ENCODE measurements around the gene PTPN5. TPM values are rescaled to one million over a fixed set of nuclear protein-coding genes. Genes with fewer than 3 reads are reported as not detected.
"Not testable (repeated sequence)": the region's sequence is repeated elsewhere in the genome, so short reads cannot be mapped to it uniquely, and the experiment has no call there.

Gene PTPN5
- total RNA-seq, 2 experiments from 2014 or later: not detected

DNA sequence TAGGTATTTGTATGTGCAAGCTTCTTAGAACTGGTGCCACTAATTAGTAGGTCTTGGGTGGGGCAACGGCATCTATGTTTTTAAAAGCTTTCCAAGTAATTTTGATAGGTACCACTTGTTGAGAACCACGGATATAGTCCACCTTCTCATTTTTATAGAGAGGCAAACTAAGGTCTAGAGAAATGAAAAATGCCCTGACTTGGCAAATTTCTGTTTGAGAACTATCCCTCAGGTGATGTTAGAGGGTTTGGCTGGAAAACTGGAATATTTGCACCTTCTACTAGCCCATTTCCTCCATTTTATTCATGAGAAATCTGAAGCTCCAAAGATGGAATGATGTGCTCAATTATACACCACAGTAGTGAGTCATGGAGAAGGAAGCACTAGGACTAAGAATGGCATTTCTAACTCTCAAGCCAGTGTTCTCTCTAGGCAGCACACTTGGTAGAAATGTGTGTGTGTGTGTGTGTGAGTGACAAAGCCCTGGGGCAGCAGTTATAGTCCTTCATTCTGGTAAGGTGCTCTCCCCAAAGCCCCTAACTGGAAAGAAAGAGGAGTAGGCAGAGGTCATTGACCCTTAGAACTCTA, 94.9 kb downstream of the PTPN5 start:
- H3K4me3 Mint-ChIP-seq: no peak overlapping the region
- no peak overlapping the region for H3K27ac Mint-ChIP-seq
- no peak for DNase-seq
- TF ChIP-seq, protein P1, sequence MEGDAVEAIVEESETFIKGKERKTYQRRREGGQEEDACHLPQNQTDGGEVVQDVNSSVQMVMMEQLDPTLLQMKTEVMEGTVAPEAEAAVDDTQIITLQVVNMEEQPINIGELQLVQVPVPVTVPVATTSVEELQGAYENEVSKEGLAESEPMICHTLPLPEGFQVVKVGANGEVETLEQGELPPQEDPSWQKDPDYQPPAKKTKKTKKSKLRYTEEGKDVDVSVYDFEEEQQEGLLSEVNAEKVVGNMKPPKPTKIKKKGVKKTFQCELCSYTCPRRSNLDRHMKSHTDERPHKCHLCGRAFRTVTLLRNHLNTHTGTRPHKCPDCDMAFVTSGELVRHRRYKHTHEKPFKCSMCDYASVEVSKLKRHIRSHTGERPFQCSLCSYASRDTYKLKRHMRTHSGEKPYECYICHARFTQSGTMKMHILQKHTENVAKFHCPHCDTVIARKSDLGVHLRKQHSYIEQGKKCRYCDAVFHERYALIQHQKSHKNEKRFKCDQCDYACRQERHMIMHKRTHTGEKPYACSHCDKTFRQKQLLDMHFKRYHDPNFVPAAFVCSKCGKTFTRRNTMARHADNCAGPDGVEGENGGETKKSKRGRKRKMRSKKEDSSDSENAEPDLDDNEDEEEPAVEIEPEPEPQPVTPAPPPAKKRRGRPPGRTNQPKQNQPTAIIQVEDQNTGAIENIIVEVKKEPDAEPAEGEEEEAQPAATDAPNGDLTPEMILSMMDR (IDR thresholded peaks at IDR 0.05): no peak
- POLR2A ChIA-PET: interaction anchor here (1.2 kb wide), 1 partner anchor 8 kb away, joined by 3 read pairs; no protein-coding TSS in a partner anchor
- no peaks in the 10 kb centered on the region for H3K27me3 Mint-ChIP-seq
- ATAC-seq: no peak
- H3K4me1 Mint-ChIP-seq (ENCODE audit: low read depth): peaks cover 13% of the 10 kb centered on the region
- no peaks in the 10 kb centered on the region for H3K36me3 Mint-ChIP-seq (ENCODE audit: low read depth)
- CTCF ChIA-PET: interaction anchor here (0.8 to 4.1 kb wide), 4 partner anchors 9 to 34 kb away, joined by 4 to 20 read pairs (median 6); no protein-coding TSS in a partner anchor
- H3K9me3 Mint-ChIP-seq: no peaks in the 10 kb centered on the region
- intact Hi-C loops (cut with micrococcal nuclease): no loop called here

DNA sequence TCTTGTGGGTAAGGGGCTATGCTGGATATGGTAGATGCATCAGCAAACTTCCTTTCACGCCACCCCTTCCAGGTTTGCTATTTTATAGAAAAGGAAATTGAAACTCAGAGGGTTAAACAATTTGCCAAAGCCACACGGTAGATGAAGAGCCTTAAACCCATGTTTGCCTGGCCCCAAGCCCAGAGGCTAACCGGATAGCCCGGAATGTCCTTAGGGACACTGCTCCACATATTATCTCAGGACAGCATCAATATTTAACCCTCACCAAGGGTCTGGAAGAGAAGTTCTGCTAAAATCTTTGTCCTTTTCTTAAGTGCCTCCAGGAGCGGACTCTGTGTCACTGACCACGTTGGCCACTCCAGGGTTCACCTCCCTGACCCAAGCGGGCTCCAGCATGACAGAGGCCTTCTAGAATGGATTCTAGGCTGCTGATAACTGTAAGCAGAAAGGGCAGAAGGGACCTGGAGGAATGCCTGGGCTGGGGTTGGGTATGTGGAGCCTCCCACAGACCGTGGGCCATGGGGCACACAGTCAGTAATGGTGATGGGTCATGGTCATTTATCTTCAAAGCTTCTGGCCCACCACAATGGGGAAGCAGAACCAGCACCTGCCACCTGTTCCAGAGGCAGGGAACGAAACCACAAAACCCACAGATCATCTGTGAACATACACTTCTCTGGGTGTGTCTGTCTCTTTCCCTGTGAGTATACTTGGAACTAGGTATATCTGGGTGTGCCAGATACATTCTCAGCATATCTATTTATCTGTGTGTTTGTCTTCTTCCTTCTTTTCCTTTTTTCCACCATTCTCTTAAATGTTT, 98.4 kb downstream of the PTPN5 start:
- Mint-ChIP-seq H3K27ac (no peak overlapping the region), H3K36me3 (ENCODE audit: low read depth) (no peaks in the 10 kb centered on the region), H3K27me3 (no peaks in the 10 kb centered on the region), H3K4me3 (no peak overlapping the region), H3K9me3 (no peaks in the 10 kb centered on the region), H3K4me1 (ENCODE audit: low read depth) (peaks cover 3% of the 10 kb centered on the region)
- TF ChIP-seq, protein P1 (IDR thresholded peaks at IDR 0.05): no peak
- ATAC-seq: no peak
- CTCF ChIA-PET: interaction anchor here (4.1 kb wide), 1 partner anchor 29 kb away, joined by 20 read pairs; no protein-coding TSS in a partner anchor
- intact Hi-C loops (cut with micrococcal nuclease): no loop called here
- DNase-seq: no peak
- POLR2A ChIA-PET: no interaction called here

DNA sequence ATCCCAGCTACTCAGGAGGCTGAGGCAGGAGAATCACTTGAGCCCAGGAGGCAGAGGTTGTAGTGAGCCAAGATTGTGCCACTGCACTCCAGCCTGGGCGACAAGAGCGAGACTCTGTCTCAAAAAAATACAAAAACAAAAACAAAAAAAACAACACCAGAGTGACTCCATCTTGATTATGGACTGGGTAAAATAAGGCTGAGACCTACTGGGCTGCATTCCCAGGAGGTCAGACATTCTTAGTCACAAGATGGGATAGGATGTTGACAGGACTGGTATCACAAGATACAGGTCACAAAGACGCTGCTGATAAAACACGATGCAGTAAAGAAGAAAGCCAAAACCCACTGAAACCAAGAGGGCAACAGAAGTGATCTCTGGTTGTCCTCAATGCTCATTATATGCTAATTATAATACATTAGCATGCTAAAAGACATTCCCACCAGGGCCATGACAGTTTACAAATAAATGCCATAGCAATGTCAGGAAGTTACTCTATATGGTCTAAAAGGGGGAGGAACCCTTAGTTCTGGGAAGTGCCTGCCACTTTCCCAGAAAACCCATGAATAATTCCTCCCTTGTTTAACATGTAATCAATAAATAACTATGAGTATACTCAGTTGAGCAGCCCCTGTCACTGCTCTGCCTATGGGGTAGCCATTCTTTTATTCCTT, 100.0 kb downstream of the PTPN5 start:
- H3K36me3 Mint-ChIP-seq (ENCODE audit: low read depth); H3K27ac Mint-ChIP-seq; DNase-seq; CTCF ChIA-PET; POLR2A ChIA-PET; H3K27me3 Mint-ChIP-seq; H3K4me3 Mint-ChIP-seq; H3K9me3 Mint-ChIP-seq; H3K4me1 Mint-ChIP-seq (ENCODE audit: low read depth); intact Hi-C loops (cut with micrococcal nuclease): not testable (repeated sequence)
- ATAC-seq: peak; percentile 34

DNA sequence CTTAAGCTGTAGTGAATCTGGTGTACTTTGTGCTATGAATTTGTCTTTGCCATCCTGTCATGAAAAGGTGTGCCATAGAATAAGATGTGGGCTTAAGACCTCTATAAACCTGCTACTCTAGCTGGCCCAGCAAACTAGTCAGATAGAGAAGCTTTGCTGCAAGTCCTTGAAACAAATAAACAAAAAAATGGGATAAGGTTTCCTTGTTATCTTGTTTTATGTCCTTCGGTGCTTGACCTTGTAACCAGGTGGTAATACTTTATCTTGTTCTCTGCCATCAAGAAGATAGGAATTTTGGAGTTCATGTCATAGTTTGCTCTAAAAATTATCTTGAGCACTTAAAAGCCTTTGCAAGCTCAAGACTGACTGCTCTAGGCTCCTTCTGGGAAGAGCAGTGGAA, 107.3 kb downstream of the PTPN5 start:
- Mint-ChIP-seq H3K4me3 (no peak overlapping the region), H3K27ac (no peak overlapping the region), H3K9me3 (no peaks in the 10 kb centered on the region), H3K27me3 (no peaks in the 10 kb centered on the region), H3K36me3 (ENCODE audit: low read depth) (no peaks in the 10 kb centered on the region), H3K4me1 (ENCODE audit: low read depth) (peaks cover 4% of the 10 kb centered on the region)
- DNase-seq: no peak
- no peak for ATAC-seq
- intact Hi-C loops (cut with micrococcal nuclease): no loop called here
- ChIA-PET CTCF (interaction anchor here (0.7 to 1.9 kb wide), 3 partner anchors 14 to 90 kb away, joined by 3 to 5 read pairs (median 3); partner anchors contain the start of gene TMEM86A), POLR2A (no interaction called here)
- TF ChIP-seq, protein P1 (IDR thresholded peaks at IDR 0.05): no peak

DNA sequence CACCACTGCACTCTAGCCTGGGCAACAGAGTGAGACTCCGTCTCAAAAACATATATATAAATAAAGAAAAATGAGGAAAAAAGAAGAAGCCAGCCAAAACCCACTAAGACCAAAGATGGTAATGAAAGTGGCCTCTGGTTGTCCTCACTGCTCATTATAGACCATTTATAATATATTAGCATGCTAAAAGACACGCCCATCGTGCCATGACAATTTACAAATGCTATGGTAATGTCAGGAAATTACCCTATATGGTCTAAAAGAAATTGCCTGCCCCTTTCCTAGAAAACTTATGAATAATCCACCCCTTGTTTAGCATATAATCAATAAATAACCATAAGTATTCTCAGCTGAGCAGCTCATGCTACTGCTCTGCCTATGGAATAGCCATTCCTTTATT, 109.1 kb downstream of the PTPN5 start:
- H3K4me3 Mint-ChIP-seq: no peak overlapping the region
- H3K9me3 Mint-ChIP-seq: no peaks in the 10 kb centered on the region
- POLR2A ChIA-PET: no interaction called here
- intact Hi-C loops (cut with micrococcal nuclease): no loop called here
- CTCF ChIA-PET: interaction anchor here (1.0 kb wide), 1 partner anchor 143 kb away, joined by 3 read pairs; no protein-coding TSS in a partner anchor
- no peaks in the 10 kb centered on the region for H3K27me3 Mint-ChIP-seq
- H3K36me3 Mint-ChIP-seq (ENCODE audit: low read depth): no peaks in the 10 kb centered on the region
- no peak overlapping the region for H3K27ac Mint-ChIP-seq
- TF ChIP-seq, protein P1 (IDR thresholded peaks at IDR 0.05): no peak
- ATAC-seq: no peak
- peaks cover 6% of the 10 kb centered on the region for H3K4me1 Mint-ChIP-seq (ENCODE audit: low read depth)
- no peak for DNase-seq

DNA sequence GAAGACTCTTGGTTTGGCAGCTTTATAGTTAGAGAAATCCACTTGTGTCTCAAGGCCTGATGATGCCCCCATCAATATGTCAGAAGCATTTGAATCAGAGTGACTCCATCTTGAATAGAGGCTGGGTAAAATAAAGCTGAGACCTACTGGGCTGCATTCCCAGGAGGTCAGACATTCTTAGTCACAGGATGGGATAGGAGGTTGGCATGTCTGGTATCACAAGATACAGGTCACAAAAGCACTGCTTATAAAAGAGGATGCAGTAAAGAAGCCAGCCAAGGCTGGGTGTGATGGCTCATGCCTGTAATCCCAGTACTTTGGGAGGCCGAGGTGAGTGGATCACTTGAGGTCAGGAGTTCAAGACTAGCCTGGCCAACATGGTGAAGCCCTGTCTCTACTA, 109.6 kb downstream of the PTPN5 start:
- H3K4me1 Mint-ChIP-seq (ENCODE audit: low read depth); ATAC-seq; H3K9me3 Mint-ChIP-seq; CTCF ChIA-PET; H3K27me3 Mint-ChIP-seq; H3K4me3 Mint-ChIP-seq; H3K36me3 Mint-ChIP-seq (ENCODE audit: low read depth); H3K27ac Mint-ChIP-seq; DNase-seq; intact Hi-C loops (cut with micrococcal nuclease): not testable (repeated sequence)
- POLR2A ChIA-PET: interaction anchor here (0.7 kb wide), 1 partner anchor 104 kb away, joined by 3 read pairs; no protein-coding TSS in a partner anchor

Data from activated CD8-positive, alpha-beta T cell treated with anti-CD3 and anti-CD28 coated beads for 36 hours (primary cell).